Measurements from ENCODE around the gene NBL1.

DNA sequence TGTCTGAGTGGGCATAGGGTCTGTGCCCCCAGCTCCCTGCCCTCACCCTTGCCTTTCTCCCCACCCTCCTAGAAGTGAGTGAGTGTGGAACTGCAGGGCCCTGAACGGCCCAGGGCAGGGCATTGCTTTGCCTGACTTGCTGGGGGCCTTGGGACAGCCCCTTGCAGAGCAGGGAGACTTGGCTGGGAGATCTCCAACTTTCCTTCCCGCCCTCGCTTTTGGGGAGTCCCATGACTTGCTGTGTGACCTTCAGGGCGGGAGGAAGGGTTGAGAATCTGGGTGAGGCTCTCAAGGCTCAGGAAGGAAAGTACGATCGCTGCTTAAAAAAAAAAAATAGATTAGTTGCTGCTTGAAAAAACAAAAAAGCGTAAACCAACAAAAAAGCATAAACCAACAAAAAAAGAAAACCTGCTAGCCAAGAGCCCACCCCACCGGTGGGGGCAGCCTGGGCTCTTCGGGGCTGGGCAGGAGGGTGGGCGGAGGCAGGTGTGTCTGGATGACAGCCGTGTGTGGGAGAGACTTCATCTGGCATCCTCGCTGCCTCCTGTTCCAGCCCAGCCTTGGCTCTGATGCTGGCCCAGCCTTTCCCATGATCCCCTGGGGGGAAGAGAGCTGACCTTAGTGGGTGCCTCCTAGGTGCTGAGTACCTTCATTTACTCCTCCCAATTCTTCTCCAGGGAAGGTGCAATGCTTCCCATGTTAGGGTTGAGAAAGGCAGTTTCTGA lies 6.5 kb downstream of the NBL1 start:
- TF ChIP-seq, protein P1, sequence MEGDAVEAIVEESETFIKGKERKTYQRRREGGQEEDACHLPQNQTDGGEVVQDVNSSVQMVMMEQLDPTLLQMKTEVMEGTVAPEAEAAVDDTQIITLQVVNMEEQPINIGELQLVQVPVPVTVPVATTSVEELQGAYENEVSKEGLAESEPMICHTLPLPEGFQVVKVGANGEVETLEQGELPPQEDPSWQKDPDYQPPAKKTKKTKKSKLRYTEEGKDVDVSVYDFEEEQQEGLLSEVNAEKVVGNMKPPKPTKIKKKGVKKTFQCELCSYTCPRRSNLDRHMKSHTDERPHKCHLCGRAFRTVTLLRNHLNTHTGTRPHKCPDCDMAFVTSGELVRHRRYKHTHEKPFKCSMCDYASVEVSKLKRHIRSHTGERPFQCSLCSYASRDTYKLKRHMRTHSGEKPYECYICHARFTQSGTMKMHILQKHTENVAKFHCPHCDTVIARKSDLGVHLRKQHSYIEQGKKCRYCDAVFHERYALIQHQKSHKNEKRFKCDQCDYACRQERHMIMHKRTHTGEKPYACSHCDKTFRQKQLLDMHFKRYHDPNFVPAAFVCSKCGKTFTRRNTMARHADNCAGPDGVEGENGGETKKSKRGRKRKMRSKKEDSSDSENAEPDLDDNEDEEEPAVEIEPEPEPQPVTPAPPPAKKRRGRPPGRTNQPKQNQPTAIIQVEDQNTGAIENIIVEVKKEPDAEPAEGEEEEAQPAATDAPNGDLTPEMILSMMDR (IDR thresholded peaks at IDR 0.05; ENCODE audit: insufficient read depth, low read length, poor library complexity, severe bottlenecking): no peak
- TF ChIP-seq EZH2phosphoT487 (conservative IDR thresholded peaks at IDR 0.05; ENCODE audit: low read length): no peak
